ENCODE measurements around the gene MCC. TPM values are rescaled to one million over a fixed set of nuclear protein-coding genes. Genes with fewer than 3 reads are reported as not detected.

The MCC gene
- polyA plus RNA-seq, 1 donor (not counting 4 experiments of a cell fraction or from before 2014, with no cell fraction given), result 24.6 TPM

- DNase-seq (ENCODE audit: low read depth, low spot score) (no peak), FAIRE-seq (no peak)
- Histone ChIP-seq H3K27ac (ENCODE audit: control insufficient read depth, insufficient read depth, low read length) (no peak overlapping the region), H2AFZ (ENCODE audit: control insufficient read depth, low read length) (no peak overlapping the region), H4K20me1 (ENCODE audit: control insufficient read depth, extremely low read depth, insufficient read depth, low read length) (no peaks in the 10 kb centered on the region), H3K4me1 (ENCODE audit: control insufficient read depth, extremely low read depth, insufficient read depth, low read length) (peaks cover 19% of the 10 kb centered on the region), H3K36me3 (ENCODE audit: control insufficient read depth in 2 of 2, extremely low read depth in 1 of 2, insufficient read depth in 2 of 2, low read length in 2 of 2) (no peaks in the 10 kb centered on the region), H3K9ac (ENCODE audit: control insufficient read depth, extremely low read depth, insufficient read depth, low read length) (no peak overlapping the region), H3K4me3 (ENCODE audit: control insufficient read depth in 2 of 3, extremely low read depth in 1 of 3, insufficient read depth in 2 of 3, low read depth in 1 of 3, low read length in 3 of 3) (no peak overlapping the region), H3K9me3 (ENCODE audit: control insufficient read depth, low read depth, low read length) (no peaks in the 10 kb centered on the region), H3K27me3 (ENCODE audit: control insufficient read depth, extremely low read depth, insufficient read depth, low read length) (no peaks in the 10 kb centered on the region), H3K4me2 (ENCODE audit: control insufficient read depth, extremely low read depth, insufficient read depth, low read depth, low read length) (no peak overlapping the region), H3K9me1 (ENCODE audit: control insufficient read depth, extremely low read depth, insufficient read depth, low read length) (peaks cover 4% of the 10 kb centered on the region), H3K79me2 (ENCODE audit: control insufficient read depth, insufficient read depth, low read length) (peaks cover 78% of the 10 kb centered on the region)
- TF ChIP-seq EZH2 (IDR thresholded peaks at IDR 0.05; ENCODE audit: low read length) (no peak), CTCF (optimal IDR thresholded peaks at IDR 0.05 in 1 of 3, IDR thresholded peaks at IDR 0.05 in 1 of 3, conservative IDR thresholded peaks at IDR 0.05 in 1 of 3; ENCODE audit: extremely low read depth in 1 of 3, insufficient read depth in 2 of 3, low read length in 3 of 3) (no peak)
- dilution Hi-C loops (cut with MboI; ENCODE audit: extremely low pct_ligation_motif_present, low sequenced_read_pairs), result no loop called here
Observed at GRCh38 chr5:113213551-113214425, 274.5 kb downstream of the MCC start.

- H3K9me3 ChIP-seq (ENCODE audit: control insufficient read depth, low read depth, low read length), result no peaks in the 10 kb centered on the region
- no peaks in the 10 kb centered on the region for H3K27me3 ChIP-seq (ENCODE audit: control insufficient read depth, extremely low read depth, insufficient read depth, low read length)
- dilution Hi-C loops (cut with MboI; ENCODE audit: extremely low pct_ligation_motif_present, low sequenced_read_pairs), result no loop called here
- DNase-seq (ENCODE audit: low read depth, low spot score) (no peak), FAIRE-seq (peak; percentile 39)
- no peaks in the 10 kb centered on the region for H3K36me3 ChIP-seq (ENCODE audit: control insufficient read depth in 2 of 2, extremely low read depth in 1 of 2, insufficient read depth in 2 of 2, low read length in 2 of 2)
- no peak overlapping the region for H3K9ac ChIP-seq (ENCODE audit: control insufficient read depth, extremely low read depth, insufficient read depth, low read length)
- H3K4me1 ChIP-seq (ENCODE audit: control insufficient read depth, extremely low read depth, insufficient read depth, low read length), result peaks cover 19% of the 10 kb centered on the region
- no peak overlapping the region for H3K4me3 ChIP-seq (ENCODE audit: control insufficient read depth in 2 of 3, extremely low read depth in 1 of 3, insufficient read depth in 2 of 3, low read depth in 1 of 3, low read length in 3 of 3)
- H3K79me2 ChIP-seq (ENCODE audit: control insufficient read depth, insufficient read depth, low read length), result peaks cover 79% of the 10 kb centered on the region
- no peak overlapping the region for H3K4me2 ChIP-seq (ENCODE audit: control insufficient read depth, extremely low read depth, insufficient read depth, low read depth, low read length)
- H3K9me1 ChIP-seq (ENCODE audit: control insufficient read depth, extremely low read depth, insufficient read depth, low read length), result peaks cover 4% of the 10 kb centered on the region
- TF ChIP-seq EZH2 (IDR thresholded peaks at IDR 0.05; ENCODE audit: low read length) (no peak), CTCF (optimal IDR thresholded peaks at IDR 0.05 in 1 of 3, IDR thresholded peaks at IDR 0.05 in 1 of 3, conservative IDR thresholded peaks at IDR 0.05 in 1 of 3; ENCODE audit: extremely low read depth in 1 of 3, insufficient read depth in 2 of 3, low read length in 3 of 3) (no peak)
- no peak overlapping the region for H2AFZ ChIP-seq (ENCODE audit: control insufficient read depth, low read length)
- no peaks in the 10 kb centered on the region for H4K20me1 ChIP-seq (ENCODE audit: control insufficient read depth, extremely low read depth, insufficient read depth, low read length)
- H3K27ac ChIP-seq (ENCODE audit: control insufficient read depth, insufficient read depth, low read length), result no peak overlapping the region
Observed at GRCh38 chr5:113212244-113212920, 275.9 kb downstream of the MCC start.
